ENCODE results near the gene TRIM38.
"Not testable (repeated sequence)": the region's sequence is repeated elsewhere in the genome, so short reads cannot be mapped to it uniquely, and the experiment has no call there.

The TRIM38 gene

GRCh38 chr6:26006086-26006939 is 43.7 kb downstream of the TRIM38 start:
- no peak for DNase-seq (ENCODE audit: low read depth in 2 of 2)

- DNase-seq (ENCODE audit: low read depth in 2 of 2): not testable (repeated sequence)
Measured at GRCh38 chr6:26006940-26007305, 44.3 kb downstream of the TRIM38 start.

- no peak for DNase-seq (ENCODE audit: low read depth in 2 of 2)
Measured at GRCh38 chr6:26008470-26008869, 45.9 kb downstream of the TRIM38 start.

- no peak for DNase-seq (ENCODE audit: low read depth in 2 of 2)
Measured at GRCh38 chr6:26009817-26010216, 47.2 kb downstream of the TRIM38 start.

GRCh38 chr6:26012061-26012460 is 49.5 kb downstream of the TRIM38 start:
- no peak for DNase-seq (ENCODE audit: low read depth in 2 of 2)

- not testable (repeated sequence) for DNase-seq (ENCODE audit: low read depth in 2 of 2)
Measured at GRCh38 chr6:26014386-26014785, 51.8 kb downstream of the TRIM38 start.

GRCh38 chr6:26016245-26016962 is 53.8 kb downstream of the TRIM38 start:
- DNase-seq (ENCODE audit: low read depth in 2 of 2): no peak

GRCh38 chr6:26016963-26017631 is 54.5 kb downstream of the TRIM38 start:
- no peak for DNase-seq (ENCODE audit: low read depth in 2 of 2)

- peak; percentile 74 to 80 for DNase-seq (ENCODE audit: low read depth in 2 of 2)
Measured at GRCh38 chr6:26017632-26017966, 55.0 kb downstream of the TRIM38 start.

GRCh38 chr6:26019261-26019830 is 56.7 kb downstream of the TRIM38 start:
- no peak for DNase-seq (ENCODE audit: low read depth in 2 of 2)

GRCh38 chr6:26019967-26020328 is 57.3 kb downstream of the TRIM38 start:
- DNase-seq (ENCODE audit: low read depth in 2 of 2): no peak

- peak; percentile 55 to 56 for DNase-seq (ENCODE audit: low read depth in 2 of 2)
Measured at GRCh38 chr6:26020329-26021000, 57.9 kb downstream of the TRIM38 start.

- DNase-seq (ENCODE audit: low read depth in 2 of 2): peak; percentile 41 to 62
Measured at GRCh38 chr6:26021001-26021349, 58.4 kb downstream of the TRIM38 start.

- peak; percentile 80 to 83 for DNase-seq (ENCODE audit: low read depth in 2 of 2)
Measured at GRCh38 chr6:26021350-26022131, 58.9 kb downstream of the TRIM38 start.

GRCh38 chr6:26022132-26022472 is 59.5 kb downstream of the TRIM38 start:
- no peak for DNase-seq (ENCODE audit: low read depth in 2 of 2)

GRCh38 chr6:26022737-26023136 is 60.1 kb downstream of the TRIM38 start:
- no peak for DNase-seq (ENCODE audit: low read depth in 2 of 2)

GRCh38 chr6:26024651-26025046 is 62.0 kb downstream of the TRIM38 start:
- no peak for DNase-seq (ENCODE audit: low read depth in 2 of 2)

- no peak for DNase-seq (ENCODE audit: low read depth in 2 of 2)
Measured at GRCh38 chr6:26025047-26025893, 62.7 kb downstream of the TRIM38 start.

GRCh38 chr6:26025894-26026832 is 63.6 kb downstream of the TRIM38 start:
- DNase-seq (ENCODE audit: low read depth in 2 of 2): peak; percentile 86 to 88

All from stimulated activated CD4-positive, alpha-beta T cell treated with anti-CD3 and anti-CD28 coated beads, Interleukin-4, amount 100 ng/mL, for 48 hours (primary cell).